Transverse colon (tissue), 4 donors: ENCODE measurements around the gene STARD9.

Experiments used
- EP300 ChIP-seq: sonication (generic); formaldehyde crosslinking; IDR thresholded peaks from one replicate; pipeline ENCODE4 v1.6.1; 2017; ENCODE audit warnings: antibody characterized with exemption, low read depth
- POLR2A ChIP-seq: fragments of 450-650 bp; IDR thresholded peaks from one replicate; pipeline ENCODE4 v1.6.1; 2016; ENCODE audit warnings: antibody characterized with exemption, mild to moderate bottlenecking, moderate library complexity
- POLR2AphosphoS5 ChIP-seq, 3 donors: sonication (generic); formaldehyde crosslinking; IDR thresholded peaks; one replicate each; pipeline ENCODE4 v1.6.1; 2016; ENCODE audit warnings: antibody characterized with exemption in 3 of 3
- TF ChIP-seq, protein P1 (sequence below), 5 experiments: fragments of 200-600 bp in 3 of 5; fragments of 450-650 bp in 2 of 5; sonication (generic) in 3 of 5; IDR thresholded peaks; 1 replicate in 2 of 5; 2 replicates in 3 of 5; pipeline ENCODE4 v1.5.1; 2016 to 2017; ENCODE audit warnings: antibody characterized with exemption in 5 of 5, inconsistent platforms in 3 of 5, mild to moderate bottlenecking in 2 of 5, moderate library complexity in 1 of 5

- TF ChIP-seq POLR2A = no peak
- TF ChIP-seq, protein P1, sequence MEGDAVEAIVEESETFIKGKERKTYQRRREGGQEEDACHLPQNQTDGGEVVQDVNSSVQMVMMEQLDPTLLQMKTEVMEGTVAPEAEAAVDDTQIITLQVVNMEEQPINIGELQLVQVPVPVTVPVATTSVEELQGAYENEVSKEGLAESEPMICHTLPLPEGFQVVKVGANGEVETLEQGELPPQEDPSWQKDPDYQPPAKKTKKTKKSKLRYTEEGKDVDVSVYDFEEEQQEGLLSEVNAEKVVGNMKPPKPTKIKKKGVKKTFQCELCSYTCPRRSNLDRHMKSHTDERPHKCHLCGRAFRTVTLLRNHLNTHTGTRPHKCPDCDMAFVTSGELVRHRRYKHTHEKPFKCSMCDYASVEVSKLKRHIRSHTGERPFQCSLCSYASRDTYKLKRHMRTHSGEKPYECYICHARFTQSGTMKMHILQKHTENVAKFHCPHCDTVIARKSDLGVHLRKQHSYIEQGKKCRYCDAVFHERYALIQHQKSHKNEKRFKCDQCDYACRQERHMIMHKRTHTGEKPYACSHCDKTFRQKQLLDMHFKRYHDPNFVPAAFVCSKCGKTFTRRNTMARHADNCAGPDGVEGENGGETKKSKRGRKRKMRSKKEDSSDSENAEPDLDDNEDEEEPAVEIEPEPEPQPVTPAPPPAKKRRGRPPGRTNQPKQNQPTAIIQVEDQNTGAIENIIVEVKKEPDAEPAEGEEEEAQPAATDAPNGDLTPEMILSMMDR (IDR thresholded peaks at IDR 0.05) = no peak
- no peak for TF ChIP-seq EP300
- TF ChIP-seq POLR2AphosphoS5 (IDR thresholded peaks at IDR 0.05) = no peak
Measured at GRCh38 chr15:42679285-42680141, 104.1 kb downstream of the STARD9 start.
